Panc1 (cell line): Measurements from ENCODE around the gene TFPI2.

Experiments used
- POLR2AphosphoS5 ChIP-seq: IDR thresholded peaks from 2 replicates; pipeline ENCODE4 v1.6.1; 2012; ENCODE audit warnings: mild to moderate bottlenecking, low read depth, low read length, moderate library complexity
- SIN3A ChIP-seq: IDR thresholded peaks from 2 replicates; pipeline ENCODE4 v1.6.1; 2012; ENCODE audit warnings: low read depth, mild to moderate bottlenecking, low read length, moderate library complexity, borderline replicate concordance; ENCODE audit not compliant: insufficient read depth
- TCF7L2 ChIP-seq: IDR thresholded peaks from 2 replicates; pipeline ENCODE4 v1.6.1; 2011; ENCODE audit warnings: mild to moderate bottlenecking, low read depth, low read length, inconsistent platforms
- TF ChIP-seq, protein P1 (sequence below): fragments of 450-650 bp; IDR thresholded peaks from 2 replicates; pipeline ENCODE4 v1.5.1; 2017; ENCODE audit warnings: mild to moderate bottlenecking
- TF ChIP-seq, protein P2 (sequence below), 2 experiments: IDR thresholded peaks; 2 replicates each; pipeline ENCODE4 v1.6.1; 2011 to 2012; ENCODE audit warnings: low read depth in 2 of 2, control low read depth in 1 of 2, low read length in 1 of 2, mild to moderate bottlenecking in 1 of 2, moderate library complexity in 1 of 2; ENCODE audit not compliant: insufficient read depth in 1 of 2

DNA sequence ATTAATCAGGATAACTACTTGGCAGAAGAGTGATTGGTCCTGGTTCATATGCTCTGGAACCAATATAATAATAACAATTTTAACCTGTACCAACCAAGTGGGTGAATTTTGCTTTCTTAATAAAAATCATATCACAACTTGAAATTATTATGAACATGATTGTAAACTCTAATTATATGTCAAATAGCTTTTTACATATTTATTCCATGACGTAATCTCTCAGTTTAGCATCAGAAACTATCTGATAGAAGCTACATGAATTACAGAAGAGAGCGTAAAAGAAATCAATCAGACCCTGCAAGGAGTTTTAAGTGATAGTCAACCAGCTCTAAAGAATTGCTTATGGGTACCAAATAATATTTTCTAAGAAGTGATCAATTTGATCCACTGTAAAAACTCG, 41.1 kb upstream of the TFPI2 start:
- TF ChIP-seq, protein P1, sequence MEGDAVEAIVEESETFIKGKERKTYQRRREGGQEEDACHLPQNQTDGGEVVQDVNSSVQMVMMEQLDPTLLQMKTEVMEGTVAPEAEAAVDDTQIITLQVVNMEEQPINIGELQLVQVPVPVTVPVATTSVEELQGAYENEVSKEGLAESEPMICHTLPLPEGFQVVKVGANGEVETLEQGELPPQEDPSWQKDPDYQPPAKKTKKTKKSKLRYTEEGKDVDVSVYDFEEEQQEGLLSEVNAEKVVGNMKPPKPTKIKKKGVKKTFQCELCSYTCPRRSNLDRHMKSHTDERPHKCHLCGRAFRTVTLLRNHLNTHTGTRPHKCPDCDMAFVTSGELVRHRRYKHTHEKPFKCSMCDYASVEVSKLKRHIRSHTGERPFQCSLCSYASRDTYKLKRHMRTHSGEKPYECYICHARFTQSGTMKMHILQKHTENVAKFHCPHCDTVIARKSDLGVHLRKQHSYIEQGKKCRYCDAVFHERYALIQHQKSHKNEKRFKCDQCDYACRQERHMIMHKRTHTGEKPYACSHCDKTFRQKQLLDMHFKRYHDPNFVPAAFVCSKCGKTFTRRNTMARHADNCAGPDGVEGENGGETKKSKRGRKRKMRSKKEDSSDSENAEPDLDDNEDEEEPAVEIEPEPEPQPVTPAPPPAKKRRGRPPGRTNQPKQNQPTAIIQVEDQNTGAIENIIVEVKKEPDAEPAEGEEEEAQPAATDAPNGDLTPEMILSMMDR = no peak
- TF ChIP-seq POLR2AphosphoS5 (no peak), SIN3A (no peak), TCF7L2 (no peak)
- TF ChIP-seq, protein P2, sequence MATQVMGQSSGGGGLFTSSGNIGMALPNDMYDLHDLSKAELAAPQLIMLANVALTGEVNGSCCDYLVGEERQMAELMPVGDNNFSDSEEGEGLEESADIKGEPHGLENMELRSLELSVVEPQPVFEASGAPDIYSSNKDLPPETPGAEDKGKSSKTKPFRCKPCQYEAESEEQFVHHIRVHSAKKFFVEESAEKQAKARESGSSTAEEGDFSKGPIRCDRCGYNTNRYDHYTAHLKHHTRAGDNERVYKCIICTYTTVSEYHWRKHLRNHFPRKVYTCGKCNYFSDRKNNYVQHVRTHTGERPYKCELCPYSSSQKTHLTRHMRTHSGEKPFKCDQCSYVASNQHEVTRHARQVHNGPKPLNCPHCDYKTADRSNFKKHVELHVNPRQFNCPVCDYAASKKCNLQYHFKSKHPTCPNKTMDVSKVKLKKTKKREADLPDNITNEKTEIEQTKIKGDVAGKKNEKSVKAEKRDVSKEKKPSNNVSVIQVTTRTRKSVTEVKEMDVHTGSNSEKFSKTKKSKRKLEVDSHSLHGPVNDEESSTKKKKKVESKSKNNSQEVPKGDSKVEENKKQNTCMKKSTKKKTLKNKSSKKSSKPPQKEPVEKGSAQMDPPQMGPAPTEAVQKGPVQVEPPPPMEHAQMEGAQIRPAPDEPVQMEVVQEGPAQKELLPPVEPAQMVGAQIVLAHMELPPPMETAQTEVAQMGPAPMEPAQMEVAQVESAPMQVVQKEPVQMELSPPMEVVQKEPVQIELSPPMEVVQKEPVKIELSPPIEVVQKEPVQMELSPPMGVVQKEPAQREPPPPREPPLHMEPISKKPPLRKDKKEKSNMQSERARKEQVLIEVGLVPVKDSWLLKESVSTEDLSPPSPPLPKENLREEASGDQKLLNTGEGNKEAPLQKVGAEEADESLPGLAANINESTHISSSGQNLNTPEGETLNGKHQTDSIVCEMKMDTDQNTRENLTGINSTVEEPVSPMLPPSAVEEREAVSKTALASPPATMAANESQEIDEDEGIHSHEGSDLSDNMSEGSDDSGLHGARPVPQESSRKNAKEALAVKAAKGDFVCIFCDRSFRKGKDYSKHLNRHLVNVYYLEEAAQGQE (IDR thresholded peaks at IDR 0.05; ENCODE audit: insufficient read depth in 1 of 2, low read depth in 2 of 2, low read length in 1 of 2) = no peak
